GM12873 (cell line): ENCODE measurements around the gene TMEM218.

Experiments used
- CTCF ChIP-seq: IDR thresholded peaks from 2 replicates; pipeline ENCODE4 v1.5.1; 2012; ENCODE audit warnings: low read depth, mild to moderate bottlenecking, moderate library complexity, low read length, control low read depth; ENCODE audit not compliant: insufficient read depth; ENCODE audit errors: missing control alignments

TMEM218 gene

GRCh38 chr11:125056931-125057692 is 54.3 kb downstream of the TMEM218 start:
- no peak for TF ChIP-seq CTCF

GRCh38 chr11:125055107-125055715 is 56.2 kb downstream of the TMEM218 start:
- no peak for TF ChIP-seq CTCF

GRCh38 chr11:125053167-125053566 is 58.3 kb downstream of the TMEM218 start:
- no peak for TF ChIP-seq CTCF

GRCh38 chr11:125052047-125052446 is 59.4 kb downstream of the TMEM218 start:
- no peak for TF ChIP-seq CTCF

- no peak for TF ChIP-seq CTCF
Measured at GRCh38 chr11:125049164-125049792, 62.1 kb downstream of the TMEM218 start.
